AG04450 (cell line): Measurements from ENCODE around the gene KIAA1671. TPM values are rescaled to one million over a fixed set of nuclear protein-coding genes. Genes with fewer than 3 reads are reported as not detected.

ENCODE experiments used
- CTCF ChIA-PET: fragments of 300-600, 350-600 bp; formaldehyde crosslinking; extraction: SDS; loops from one replicate; lab custom pipeline; 2022; ENCODE audit warnings: antibody characterized with exemption, inconsistent platforms; lab: Charles Lee
- POLR2A ChIA-PET: fragments of 350-600 bp; formaldehyde crosslinking; extraction: SDS; loops from one replicate; lab custom pipeline; 2021; ENCODE audit warnings: antibody characterized with exemption, inconsistent platforms; lab: Yijun Ruan, JAX
- DNase-seq: peaks from one replicate; pipeline ENCODE4 v3.0.0-alpha.2; 2011; ENCODE audit warnings: low read depth, low spot score
- H3K27ac ChIP-seq: one replicate; pipeline ENCODE4 v1.5.1; 2012; ENCODE audit warnings: low read depth, low read length, control low read depth
- H3K27me3 ChIP-seq: one replicate; pipeline ENCODE4 v1.6.0; 2012; ENCODE audit warnings: low read length; ENCODE audit not compliant: control insufficient read depth, insufficient read depth
- H3K4me3 ChIP-seq: 2 replicates; pipeline ENCODE4 v1.5.1; 2011; ENCODE audit warnings: mild to moderate bottlenecking, low read depth, low read length, control low read depth
- H3K9me3 ChIP-seq: 2 replicates; pipeline ENCODE4 v1.5.1; 2012; ENCODE audit warnings: low read length; ENCODE audit not compliant: control insufficient read depth, insufficient read depth
- polyA plus RNA-seq: library from polyadenylated mRNA; depleted of rRNA; stranded (reverse); fragments of >200 nt; gene quantifications from 2 replicates; pipeline ENCODE4 v1.2.3, GENCODE V29; 2011
- TF ChIP-seq, protein P1 (sequence below): IDR thresholded peaks from 2 replicates; pipeline ENCODE4 v1.5.1; 2011; ENCODE audit warnings: low read depth, low read length, control low read depth, inconsistent platforms

Gene KIAA1671
- polyA plus RNA-seq, 1 experiment = 0.02 TPM

DNA sequence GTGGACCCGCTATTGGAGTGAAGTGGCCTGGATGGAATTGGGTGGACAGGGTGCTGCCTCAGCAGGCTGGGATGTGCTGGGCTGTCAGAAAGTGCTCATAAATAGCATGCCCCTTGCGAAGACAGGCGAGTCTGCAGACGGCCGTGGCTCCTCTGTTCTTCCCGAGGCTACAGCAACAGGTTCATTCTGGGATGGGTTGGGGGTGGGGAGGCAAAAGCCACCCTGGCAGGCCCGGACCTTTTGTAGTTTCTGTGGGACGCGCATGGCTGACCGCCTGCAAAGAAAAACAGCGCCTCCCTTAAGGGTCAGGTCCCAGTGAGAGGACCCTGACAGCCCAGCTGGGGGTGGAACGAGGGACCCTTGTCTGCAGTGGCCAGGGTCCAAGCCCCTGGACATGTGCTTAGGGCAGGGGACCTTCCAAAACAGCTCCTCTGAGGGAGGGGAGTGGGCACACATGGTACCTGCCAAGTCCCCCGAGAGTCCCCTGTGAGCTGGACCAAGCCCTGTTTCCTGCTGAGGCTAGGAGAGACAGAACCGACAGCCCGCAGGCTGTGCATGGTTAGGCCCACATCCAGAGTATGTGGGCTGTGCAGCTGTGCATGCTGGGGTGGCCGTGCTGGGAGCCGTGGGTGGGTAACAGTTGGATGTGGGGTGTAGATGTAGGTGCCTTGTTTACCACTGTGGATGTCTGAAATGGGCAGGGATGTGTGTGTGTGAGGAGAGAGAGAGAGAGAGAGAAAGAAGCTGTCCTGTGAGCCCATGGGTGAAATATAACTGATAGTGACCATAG, 247.4 kb downstream of the KIAA1671 start, which contains the start of gene CRYBB3:
TSS of gene CRYBB3 (plus strand) at position 128 of the 790 bp plus-strand sequence. CDS start 1,539 bp downstream, outside the sequence.
- DNase-seq = no peak
- POLR2A ChIA-PET = no interaction called here
- Histone ChIP-seq H3K4me3 (no peak within 1 kb of the TSS), H3K27ac (no peak within 1 kb of the TSS), H3K9me3 (no peaks in the 10 kb centered on the region), H3K27me3 (no peaks in the 10 kb centered on the region)
- CTCF ChIA-PET = no interaction called here
- TF ChIP-seq, protein P1, sequence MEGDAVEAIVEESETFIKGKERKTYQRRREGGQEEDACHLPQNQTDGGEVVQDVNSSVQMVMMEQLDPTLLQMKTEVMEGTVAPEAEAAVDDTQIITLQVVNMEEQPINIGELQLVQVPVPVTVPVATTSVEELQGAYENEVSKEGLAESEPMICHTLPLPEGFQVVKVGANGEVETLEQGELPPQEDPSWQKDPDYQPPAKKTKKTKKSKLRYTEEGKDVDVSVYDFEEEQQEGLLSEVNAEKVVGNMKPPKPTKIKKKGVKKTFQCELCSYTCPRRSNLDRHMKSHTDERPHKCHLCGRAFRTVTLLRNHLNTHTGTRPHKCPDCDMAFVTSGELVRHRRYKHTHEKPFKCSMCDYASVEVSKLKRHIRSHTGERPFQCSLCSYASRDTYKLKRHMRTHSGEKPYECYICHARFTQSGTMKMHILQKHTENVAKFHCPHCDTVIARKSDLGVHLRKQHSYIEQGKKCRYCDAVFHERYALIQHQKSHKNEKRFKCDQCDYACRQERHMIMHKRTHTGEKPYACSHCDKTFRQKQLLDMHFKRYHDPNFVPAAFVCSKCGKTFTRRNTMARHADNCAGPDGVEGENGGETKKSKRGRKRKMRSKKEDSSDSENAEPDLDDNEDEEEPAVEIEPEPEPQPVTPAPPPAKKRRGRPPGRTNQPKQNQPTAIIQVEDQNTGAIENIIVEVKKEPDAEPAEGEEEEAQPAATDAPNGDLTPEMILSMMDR = no peak

DNA sequence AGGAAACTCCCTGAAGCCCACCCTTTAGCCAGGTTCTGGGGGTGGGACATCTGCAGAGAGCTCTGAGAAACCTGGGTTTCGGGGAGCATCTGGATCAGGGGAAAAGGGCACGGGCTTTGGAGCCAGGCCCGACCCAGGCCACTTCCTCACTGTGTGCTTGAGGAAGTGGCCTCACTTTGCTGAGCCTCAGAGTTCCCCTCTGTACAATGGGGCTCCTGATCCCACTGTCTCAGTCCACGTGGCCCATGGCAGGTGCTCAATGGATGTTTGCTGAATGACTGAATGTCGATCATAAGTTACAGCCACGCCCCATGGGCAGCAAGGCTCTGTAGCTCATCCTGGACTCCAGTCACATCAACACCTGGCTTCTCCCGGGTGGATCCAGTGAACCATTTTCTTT, 248.5 kb downstream of the KIAA1671 start:
- DNase-seq = no peak
- no peaks in the 10 kb centered on the region for H3K27me3 ChIP-seq
- no peak overlapping the region for H3K4me3 ChIP-seq
- TF ChIP-seq, protein P1 = no peak
- H3K27ac ChIP-seq = no peak overlapping the region
- POLR2A ChIA-PET = no interaction called here
- CTCF ChIA-PET = interaction anchor here (2.4 to 2.5 kb wide), 2 partner anchors 11 to 572 kb away, joined by 17 to 27 read pairs; no protein-coding TSS in a partner anchor
- H3K9me3 ChIP-seq = no peaks in the 10 kb centered on the region

DNA sequence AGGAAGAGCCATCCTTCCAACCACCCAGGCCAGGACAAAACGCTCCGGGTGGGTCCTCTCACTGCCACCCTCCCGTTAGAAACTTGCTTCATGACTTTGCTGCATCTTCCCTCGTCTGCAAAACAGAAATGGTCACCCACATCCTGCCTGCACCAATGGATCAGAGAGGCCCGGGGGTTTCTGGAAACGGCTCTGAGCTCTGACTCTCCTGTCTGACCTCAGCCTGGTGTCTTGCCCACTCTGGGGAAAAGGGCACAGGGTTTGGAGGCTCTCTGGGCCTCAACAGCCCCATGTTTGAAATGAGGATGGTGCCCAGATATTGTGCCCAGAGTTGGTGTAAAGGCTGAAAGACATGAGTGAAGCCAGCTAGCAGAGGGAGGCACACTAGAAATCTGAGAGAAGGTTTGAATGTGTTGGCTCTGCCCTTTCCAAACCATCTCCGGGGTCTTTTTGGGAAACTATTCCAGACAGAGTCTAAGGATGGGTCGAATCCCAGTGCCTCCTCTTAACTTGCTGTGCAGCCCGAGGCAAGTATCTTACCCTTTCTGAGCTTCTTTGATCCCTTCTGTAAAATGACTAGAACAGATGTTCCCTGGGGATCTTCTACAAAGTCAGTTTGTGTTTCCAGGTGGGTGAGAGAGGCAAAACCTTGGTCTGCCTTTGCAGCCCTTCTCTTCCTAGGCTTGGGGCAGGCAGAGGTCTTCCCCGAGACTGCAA, 249.2 kb downstream of the KIAA1671 start:
- H3K27me3 ChIP-seq = no peaks in the 10 kb centered on the region
- no peak overlapping the region for H3K27ac ChIP-seq
- no peak for DNase-seq
- TF ChIP-seq, protein P1 = no peak
- ChIA-PET POLR2A (no interaction called here), CTCF (interaction anchor here (0.5 to 2.5 kb wide), 20 partner anchors 10 to 1130 kb away, joined by 3 to 27 read pairs (median 3); no protein-coding TSS in a partner anchor)
- H3K4me3 ChIP-seq = no peak overlapping the region
- H3K9me3 ChIP-seq = no peaks in the 10 kb centered on the region

DNA sequence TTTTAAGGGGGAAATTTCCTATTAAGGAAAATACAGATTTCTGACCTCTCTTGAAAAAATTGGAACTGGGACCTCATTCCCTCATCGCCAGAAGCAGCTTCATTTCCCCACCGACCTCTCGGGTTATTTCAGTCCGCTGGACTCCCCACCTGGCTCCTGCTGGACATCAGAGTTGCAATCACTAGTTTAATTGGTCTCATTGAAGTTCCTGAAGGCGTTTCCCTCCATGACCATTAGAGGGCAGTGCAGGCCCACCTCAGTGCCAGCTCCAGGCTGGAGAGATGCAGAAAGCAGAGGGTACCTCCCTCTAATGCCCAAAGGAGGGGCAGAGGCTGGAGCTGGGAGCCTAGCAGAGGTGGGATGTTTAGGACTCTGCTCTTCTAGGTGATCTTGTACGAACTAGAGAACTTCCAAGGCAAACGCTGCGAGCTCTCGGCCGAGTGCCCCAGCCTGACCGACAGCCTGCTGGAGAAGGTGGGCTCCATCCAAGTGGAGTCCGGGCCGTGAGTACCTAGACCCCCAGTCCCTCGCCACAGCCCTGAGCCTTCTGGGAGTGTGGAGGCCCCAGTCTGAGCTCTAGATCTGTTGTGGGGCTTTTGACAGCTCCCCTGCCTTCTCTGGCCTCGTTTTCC, 249.9 kb downstream of the KIAA1671 start:
- ChIA-PET POLR2A (no interaction called here), CTCF (interaction anchor here (0.5 to 2.5 kb wide), 26 partner anchors 8 to 1129 kb away, joined by 3 to 27 read pairs (median 3); no protein-coding TSS in a partner anchor)
- H3K4me3 ChIP-seq = no peak overlapping the region
- DNase-seq = peak; percentile 11
- TF ChIP-seq, protein P1 = peak; percentile 91
- no peak overlapping the region for H3K27ac ChIP-seq
- H3K9me3 ChIP-seq = peaks cover 5% of the 10 kb centered on the region; the same call in 1 of the 2 replicates
- no peaks in the 10 kb centered on the region for H3K27me3 ChIP-seq
